Stimulated activated CD4-positive, alpha-beta T cell treated with anti-CD3 and anti-CD28 coated beads, Interleukin-2, amount 100 ng/mL, for 48 hours (primary cell): ENCODE measurements around the gene HCK.

ENCODE experiments used
- DNase-seq, 2 donors: peaks; one replicate each; pipeline ENCODE4 v3.0.0-alpha.2; 2020

HCK gene

GRCh38 chr20:32052090-32052777, at the start of gene HCK:
HCK (plus strand) TSS chr20:32052242.
- no peak for DNase-seq

GRCh38 chr20:32003325-32003724, 48.7 kb upstream of the HCK start:
- no peak for DNase-seq

GRCh38 chr20:32004963-32005362, 47.1 kb upstream of the HCK start:
- DNase-seq: no peak

GRCh38 chr20:32006053-32006452, 46.0 kb upstream of the HCK start:
- DNase-seq: no peak

- DNase-seq: no peak
Measured at GRCh38 chr20:32006841-32007786, 44.9 kb upstream of the HCK start.

- no peak for DNase-seq
Measured at GRCh38 chr20:32007787-32008616, 44.0 kb upstream of the HCK start.

- DNase-seq: no peak
Measured at GRCh38 chr20:32009564-32009963, 42.5 kb upstream of the HCK start.

GRCh38 chr20:32010101-32010500, 41.9 kb upstream of the HCK start, which contains the start of gene CCM2L:
CCM2L (plus strand) TSS chr20:32010438; CDS start chr20:32010455, 17 bp downstream.
- DNase-seq: no peak

GRCh38 chr20:32010666-32011065, 41.4 kb upstream of the HCK start:
- DNase-seq: no peak

GRCh38 chr20:32012159-32012688, 39.8 kb upstream of the HCK start:
- DNase-seq: no peak

- DNase-seq: no peak
Measured at GRCh38 chr20:32013326-32013725, 38.7 kb upstream of the HCK start.

GRCh38 chr20:32017711-32018251, 34.3 kb upstream of the HCK start:
- DNase-seq: no peak

- DNase-seq: peak; percentile 44 to 49
Measured at GRCh38 chr20:32018269-32019155, 33.5 kb upstream of the HCK start.

GRCh38 chr20:32019156-32019510, 32.9 kb upstream of the HCK start:
- DNase-seq: no peak

- DNase-seq: no peak
Measured at GRCh38 chr20:32019563-32020463, 32.2 kb upstream of the HCK start.

GRCh38 chr20:32021091-32021490, 31.0 kb upstream of the HCK start:
- DNase-seq: no peak

- no peak for DNase-seq
Measured at GRCh38 chr20:32024683-32025295, 27.3 kb upstream of the HCK start.

GRCh38 chr20:32027643-32028042, 24.4 kb upstream of the HCK start:
- no peak for DNase-seq

GRCh38 chr20:32028647-32029372, 23.2 kb upstream of the HCK start:
- DNase-seq: no peak
